HG03095 (cell line): ENCODE measurements around the gene TM7SF2.

Source experiments
- ATAC-seq: cut with Tn5 transposase; IDR thresholded peaks from one replicate; pipeline ENCODE4 v1.9.1; 2021; ENCODE audit warnings: moderate library complexity; ENCODE audit not compliant: unreplicated experiment

TM7SF2 gene

GRCh38 chr11:65111744-65112545 lies at the start of gene TM7SF2:
Gene TM7SF2 (plus strand): TSS chr11:65111872. CDS start chr11:65112016, 144 bp downstream.
- peak; percentile 51 for ATAC-seq

GRCh38 chr11:65063532-65063931 lies 48.1 kb upstream of the TM7SF2 start:
- no peak for ATAC-seq

- no peak for ATAC-seq
These were observed 46.8 kb upstream of the TM7SF2 start for GRCh38 chr11:65064847-65065240.

- ATAC-seq: no peak
These were observed 45.8 kb upstream of the TM7SF2 start for GRCh38 chr11:65065851-65066250.

- ATAC-seq: no peak
These were observed 45.4 kb upstream of the TM7SF2 start for GRCh38 chr11:65066315-65066714.

- no peak for ATAC-seq
These were observed 44.8 kb upstream of the TM7SF2 start for GRCh38 chr11:65066805-65067291.

- no peak for ATAC-seq
These were observed 44.2 kb upstream of the TM7SF2 start for GRCh38 chr11:65067446-65067845.

GRCh38 chr11:65069217-65069616 lies 42.5 kb upstream of the TM7SF2 start:
- no peak for ATAC-seq

GRCh38 chr11:65071907-65072630 lies 39.6 kb upstream of the TM7SF2 start:
- no peak for ATAC-seq

GRCh38 chr11:65072631-65072966 lies 39.1 kb upstream of the TM7SF2 start:
- no peak for ATAC-seq

GRCh38 chr11:65077451-65077850 lies 34.2 kb upstream of the TM7SF2 start:
- ATAC-seq: no peak

- ATAC-seq: no peak
These were observed 33.5 kb upstream of the TM7SF2 start for GRCh38 chr11:65078151-65078550.

GRCh38 chr11:65078786-65079342 lies 32.8 kb upstream of the TM7SF2 start:
- ATAC-seq: no peak

- no peak for ATAC-seq
These were observed 28.4 kb upstream of the TM7SF2 start for GRCh38 chr11:65083134-65083833.

- no peak for ATAC-seq
These were observed 27.7 kb upstream of the TM7SF2 start, which contains the start of the genes CDCA5 and ZFPL1 for GRCh38 chr11:65083834-65084597. Gene CDCA5 (minus strand): TSS chr11:65084040. CDS start chr11:65083978, 62 bp downstream. Gene ZFPL1 (plus strand): TSS chr11:65084222. CDS start chr11:65084699, 477 bp downstream.

GRCh38 chr11:65084598-65085375 lies 26.9 kb upstream of the TM7SF2 start:
- no peak for ATAC-seq

GRCh38 chr11:65085446-65085845 lies 26.2 kb upstream of the TM7SF2 start:
- ATAC-seq: no peak

- ATAC-seq: no peak
These were observed 24.9 kb upstream of the TM7SF2 start for GRCh38 chr11:65086809-65087208.

- no peak for ATAC-seq
These were observed 24.5 kb upstream of the TM7SF2 start for GRCh38 chr11:65087216-65087615.

GRCh38 chr11:65087827-65088226 lies 23.8 kb upstream of the TM7SF2 start:
- ATAC-seq: no peak
